DOHH2 (cell line): Measurements from ENCODE around the gene ZNF771.

ENCODE experiments used
- H3F3A ChIP-seq: fragments of 200-600 bp; sonication (generic), shearing (Covaris generic); 2 replicates; pipeline ENCODE4 v1.6.0; 2016; ENCODE audit warnings: antibody characterized with exemption, mild to moderate bottlenecking; ENCODE audit not compliant: control insufficient read depth, insufficient read depth
- H3K27ac ChIP-seq: fragments of 200-600 bp; sonication (generic); 2 replicates; pipeline ENCODE4 v1.5.1; 2014; ENCODE audit warnings: low read depth, mild to moderate bottlenecking, low read length, moderate library complexity
- H3K27me3 ChIP-seq: fragments of 200-600 bp; sonication (generic); 2 replicates; pipeline ENCODE4 v1.6.1; 2014; ENCODE audit warnings: mild to moderate bottlenecking, low read length, mixed read lengths; ENCODE audit not compliant: control insufficient read depth
- H3K36me3 ChIP-seq: fragments of 200-600 bp; sonication (generic); 2 replicates; pipeline ENCODE4 v1.6.1; 2014; ENCODE audit warnings: mild to moderate bottlenecking, low read length, moderate library complexity, mixed read lengths; ENCODE audit not compliant: control insufficient read depth
- H3K4me1 ChIP-seq: fragments of 200-600 bp; sonication (generic); 2 replicates; pipeline ENCODE4 v1.6.1; 2014; ENCODE audit warnings: mild to moderate bottlenecking, low read length, mixed read lengths; ENCODE audit not compliant: control insufficient read depth
- H3K4me2 ChIP-seq: fragments of 200-600 bp; sonication (generic); 2 replicates; pipeline ENCODE4 v1.6.0; 2014; ENCODE audit warnings: mild to moderate bottlenecking, low read length, moderate library complexity
- H3K4me3 ChIP-seq: fragments of 200-600 bp; sonication (generic); 2 replicates; pipeline ENCODE4 v1.5.1; 2014; ENCODE audit warnings: mild to moderate bottlenecking, low read length, mixed read lengths
- H3K79me2 ChIP-seq: fragments of 200-600 bp; sonication (generic); 2 replicates; pipeline ENCODE4 v1.6.1; 2014; ENCODE audit warnings: mild to moderate bottlenecking, low read length, mixed read lengths; ENCODE audit not compliant: control insufficient read depth
- H3K9me2 ChIP-seq: fragments of 200-600 bp; sonication (generic); replicated peaks from 2 replicates; pipeline ENCODE4 v1.6.1; 2014; ENCODE audit warnings: mild to moderate bottlenecking, low read length, mixed read lengths; ENCODE audit not compliant: control insufficient read depth
- H3K9me3 ChIP-seq: fragments of 200-600 bp; sonication (generic); 2 replicates; pipeline ENCODE4 v1.6.1; 2014; ENCODE audit warnings: antibody characterized with exemption, low read length, mixed read lengths; ENCODE audit not compliant: control insufficient read depth, insufficient read depth
- H4K20me1 ChIP-seq: fragments of 200-600 bp; sonication (generic); 2 replicates; pipeline ENCODE4 v1.6.0; 2014; ENCODE audit warnings: low read depth, mild to moderate bottlenecking, antibody characterized with exemption, low read length, moderate library complexity; ENCODE audit not compliant: control insufficient read depth, insufficient read depth
- EZH2phosphoT487 ChIP-seq: fragments of 200-600 bp; sonication (generic); IDR thresholded peaks from 2 replicates; pipeline ENCODE4 v1.6.1; 2017; ENCODE audit warnings: borderline replicate concordance, mild to moderate bottlenecking, antibody characterized with exemption, low read length, moderate library complexity, mixed read lengths
- TF ChIP-seq, protein P1 (sequence below): fragments of 200-600 bp; sonication (generic); IDR thresholded peaks from one replicate; pipeline ENCODE4 v1.5.1; 2014; ENCODE audit warnings: antibody characterized with exemption, mild to moderate bottlenecking, low read depth, low read length; ENCODE audit not compliant: poor library complexity, severe bottlenecking

The ZNF771 gene

DNA sequence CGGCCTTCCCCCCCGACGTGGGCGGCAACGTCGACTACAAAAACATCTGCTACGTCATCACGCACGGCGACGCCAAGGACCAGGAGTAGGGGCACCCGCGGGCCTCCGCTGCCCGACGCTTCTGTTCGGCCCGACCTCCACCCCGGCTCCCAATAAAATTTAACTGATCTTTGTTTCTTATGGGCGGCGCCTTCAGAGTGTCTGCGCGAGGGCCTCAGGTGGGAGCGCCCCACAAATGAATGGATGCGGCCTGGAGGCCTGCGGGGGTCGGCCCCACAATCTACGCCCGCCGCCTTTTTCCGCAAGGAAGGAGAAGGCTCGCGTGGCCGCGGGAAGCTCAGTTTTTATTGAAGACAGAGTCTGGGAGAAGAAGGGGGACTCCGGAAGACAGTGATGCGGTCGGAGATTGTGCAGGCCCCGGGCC is 29.6 kb upstream of the ZNF771 start:
- Histone ChIP-seq H4K20me1 (no peaks in the 10 kb centered on the region), H3K4me3 (peak overlapping the region; percentile 99), H3K4me2 (peak overlapping the region; percentile 97), H3K36me3 (peaks cover 35% of the 10 kb centered on the region), H3K79me2 (peaks cover 43% of the 10 kb centered on the region), H3F3A (peaks cover 20% of the 10 kb centered on the region), H3K9me3 (no peaks in the 10 kb centered on the region), H3K27me3 (no peaks in the 10 kb centered on the region), H3K4me1 (peaks cover 58% of the 10 kb centered on the region), H3K27ac (peak overlapping the region; percentile 97), H3K9me2 (no peaks in the 10 kb centered on the region)
- TF ChIP-seq EZH2phosphoT487, result no peak
- TF ChIP-seq, protein P1, sequence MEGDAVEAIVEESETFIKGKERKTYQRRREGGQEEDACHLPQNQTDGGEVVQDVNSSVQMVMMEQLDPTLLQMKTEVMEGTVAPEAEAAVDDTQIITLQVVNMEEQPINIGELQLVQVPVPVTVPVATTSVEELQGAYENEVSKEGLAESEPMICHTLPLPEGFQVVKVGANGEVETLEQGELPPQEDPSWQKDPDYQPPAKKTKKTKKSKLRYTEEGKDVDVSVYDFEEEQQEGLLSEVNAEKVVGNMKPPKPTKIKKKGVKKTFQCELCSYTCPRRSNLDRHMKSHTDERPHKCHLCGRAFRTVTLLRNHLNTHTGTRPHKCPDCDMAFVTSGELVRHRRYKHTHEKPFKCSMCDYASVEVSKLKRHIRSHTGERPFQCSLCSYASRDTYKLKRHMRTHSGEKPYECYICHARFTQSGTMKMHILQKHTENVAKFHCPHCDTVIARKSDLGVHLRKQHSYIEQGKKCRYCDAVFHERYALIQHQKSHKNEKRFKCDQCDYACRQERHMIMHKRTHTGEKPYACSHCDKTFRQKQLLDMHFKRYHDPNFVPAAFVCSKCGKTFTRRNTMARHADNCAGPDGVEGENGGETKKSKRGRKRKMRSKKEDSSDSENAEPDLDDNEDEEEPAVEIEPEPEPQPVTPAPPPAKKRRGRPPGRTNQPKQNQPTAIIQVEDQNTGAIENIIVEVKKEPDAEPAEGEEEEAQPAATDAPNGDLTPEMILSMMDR, result no peak

DNA sequence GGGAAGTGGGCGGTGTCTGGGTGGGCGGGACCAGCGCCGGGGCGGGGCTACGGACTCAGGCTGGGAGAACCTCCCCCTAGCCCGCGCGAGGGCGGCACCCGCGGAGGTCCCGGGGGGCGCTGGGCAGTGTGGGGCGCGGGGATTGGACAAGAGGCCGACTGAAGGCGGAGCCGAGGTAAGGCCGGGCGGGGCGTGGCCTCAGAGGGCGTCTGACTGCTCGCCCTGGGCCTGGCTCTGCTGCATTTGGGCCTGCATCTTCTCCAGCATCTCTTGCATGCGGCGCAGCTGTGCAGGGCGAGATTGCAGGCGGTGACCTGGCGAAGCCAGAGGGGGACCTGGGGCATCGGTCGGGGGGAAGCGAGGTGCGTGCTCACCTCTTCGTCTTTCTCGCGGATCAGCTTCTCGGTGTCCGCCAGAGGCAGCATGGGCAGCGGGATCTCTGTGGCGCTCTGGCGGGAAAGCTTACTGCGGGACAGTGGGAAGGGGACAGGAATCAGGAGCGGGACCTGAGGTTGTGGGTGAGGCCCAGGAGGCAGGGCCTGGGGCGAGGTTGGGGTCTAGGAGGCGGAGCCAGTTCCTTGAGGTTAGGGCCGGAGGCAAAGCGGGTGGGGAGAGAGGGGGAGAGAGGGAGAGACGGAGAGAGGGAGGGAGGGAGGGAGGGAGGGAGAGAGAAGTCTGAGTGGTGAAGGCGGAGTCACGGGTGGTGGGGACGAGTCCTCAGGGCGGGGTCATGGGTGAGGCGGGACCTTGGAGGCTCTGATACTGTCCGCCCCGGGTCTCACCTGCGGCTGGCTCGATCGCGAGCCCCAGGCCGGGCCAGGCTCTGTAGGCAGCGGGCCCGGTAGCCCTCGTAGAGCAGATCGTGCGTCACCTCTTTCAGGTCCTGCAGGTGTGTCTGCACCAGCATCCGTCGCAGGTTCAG is 28.9 kb upstream of the ZNF771 start:
- H3K79me2 ChIP-seq, result peaks cover 43% of the 10 kb centered on the region
- peak overlapping the region; percentile 99 for H3K4me2 ChIP-seq
- peak overlapping the region; percentile 99 for H3K4me3 ChIP-seq
- TF ChIP-seq EZH2phosphoT487, result no peak
- TF ChIP-seq, protein P1, result peak; percentile 14
- H4K20me1 ChIP-seq, result no peaks in the 10 kb centered on the region
- H3K36me3 ChIP-seq, result peaks cover 35% of the 10 kb centered on the region
- no peaks in the 10 kb centered on the region for H3K27me3 ChIP-seq
- H3K9me3 ChIP-seq, result no peaks in the 10 kb centered on the region
- H3K27ac ChIP-seq, result peak overlapping the region; percentile 97
- H3F3A ChIP-seq, result peaks cover 20% of the 10 kb centered on the region
- H3K9me2 ChIP-seq, result no peaks in the 10 kb centered on the region
- peaks cover 65% of the 10 kb centered on the region for H3K4me1 ChIP-seq

DNA sequence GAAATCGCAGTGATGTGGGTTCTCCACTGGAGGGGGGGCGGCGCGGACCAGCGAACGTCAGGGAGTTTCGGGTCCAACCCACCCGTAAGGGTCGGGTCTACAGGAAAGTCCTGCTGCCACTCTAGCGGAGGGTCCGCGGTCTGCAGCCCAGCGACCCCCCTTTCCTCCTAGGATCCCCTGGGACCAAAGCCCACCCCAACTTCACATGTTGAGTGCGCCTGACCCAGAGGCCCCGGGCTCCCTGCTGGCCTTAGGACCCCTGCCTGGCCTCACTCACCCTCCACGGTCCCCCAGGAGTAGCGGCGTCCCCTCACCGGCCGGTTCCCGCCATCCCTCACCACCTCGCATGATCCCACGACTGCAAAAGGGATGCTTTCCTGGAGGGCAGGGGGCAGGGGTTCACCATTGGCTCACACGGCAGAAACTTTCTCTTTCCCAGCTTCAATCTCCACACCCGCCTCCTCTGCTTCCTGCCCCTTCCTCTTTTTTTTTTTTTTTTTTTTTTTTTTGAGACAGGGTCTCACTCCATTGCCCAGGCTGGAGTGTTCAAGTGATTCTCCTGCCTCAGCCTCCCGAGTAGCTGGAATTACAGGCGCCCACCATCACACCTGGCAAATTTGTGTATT is 28.1 kb upstream of the ZNF771 start:
- H3K4me2 ChIP-seq, result peak overlapping the region; percentile 99
- no peak for TF ChIP-seq EZH2phosphoT487
- TF ChIP-seq, protein P1, result no peak
- no peaks in the 10 kb centered on the region for H3K27me3 ChIP-seq
- H4K20me1 ChIP-seq, result no peaks in the 10 kb centered on the region
- peaks cover 69% of the 10 kb centered on the region for H3K4me1 ChIP-seq
- no peaks in the 10 kb centered on the region for H3K9me2 ChIP-seq
- peaks cover 20% of the 10 kb centered on the region for H3F3A ChIP-seq
- H3K4me3 ChIP-seq, result peak overlapping the region; percentile 99
- peak overlapping the region; percentile 97 for H3K27ac ChIP-seq
- no peaks in the 10 kb centered on the region for H3K9me3 ChIP-seq
- peaks cover 35% of the 10 kb centered on the region for H3K36me3 ChIP-seq
- peaks cover 43% of the 10 kb centered on the region for H3K79me2 ChIP-seq
